ENCODE data around the gene SSBP1.
"Not testable (repeated sequence)": the region's sequence is repeated elsewhere in the genome, so short reads cannot be mapped to it uniquely, and the experiment has no call there.

The SSBP1 gene

GRCh38 chr7:141737836-141738591 lies at the start of gene SSBP1:
Gene SSBP1 (plus strand): TSS chr7:141738358. CDS start chr7:141739167, 809 bp downstream.
- DNase-seq = peak; percentile 98 to 99

GRCh38 chr7:141689072-141689825 lies 48.9 kb upstream of the SSBP1 start:
- not testable (repeated sequence) for DNase-seq

GRCh38 chr7:141691540-141691939 lies 46.6 kb upstream of the SSBP1 start:
- no peak for DNase-seq

- no peak for DNase-seq
Observed at GRCh38 chr7:141691961-141692360, 46.2 kb upstream of the SSBP1 start.

GRCh38 chr7:141693082-141693481 lies 45.1 kb upstream of the SSBP1 start:
- no peak for DNase-seq

- DNase-seq = peak; percentile 47 to 84
Observed at GRCh38 chr7:141695803-141696289, 42.3 kb upstream of the SSBP1 start.

GRCh38 chr7:141696348-141696747 lies 41.8 kb upstream of the SSBP1 start:
- no peak for DNase-seq

GRCh38 chr7:141697211-141697871 lies 40.8 kb upstream of the SSBP1 start:
- no peak for DNase-seq

- no peak for DNase-seq
Observed at GRCh38 chr7:141698247-141699015, 39.7 kb upstream of the SSBP1 start.

GRCh38 chr7:141699860-141700259 lies 38.3 kb upstream of the SSBP1 start:
- no peak for DNase-seq

GRCh38 chr7:141700296-141700847 lies 37.8 kb upstream of the SSBP1 start:
- no peak for DNase-seq

- DNase-seq = no peak
Observed at GRCh38 chr7:141700848-141701371, 37.2 kb upstream of the SSBP1 start.

- DNase-seq = peak; percentile 40 to 56
Observed at GRCh38 chr7:141701489-141702046, 36.6 kb upstream of the SSBP1 start.

GRCh38 chr7:141702047-141702567 lies 36.1 kb upstream of the SSBP1 start, which contains the start of gene DENND11:
Gene DENND11 (minus strand): TSS chr7:141702166. CDS start chr7:141702153, 13 bp downstream.
- DNase-seq = peak; percentile 40 to 75

GRCh38 chr7:141702892-141703291 lies 35.3 kb upstream of the SSBP1 start:
- no peak for DNase-seq

GRCh38 chr7:141704112-141704511 lies 34.0 kb upstream of the SSBP1 start:
- DNase-seq = no peak

- no peak for DNase-seq
Observed at GRCh38 chr7:141704741-141705140, 33.4 kb upstream of the SSBP1 start.

- no peak for DNase-seq
Observed at GRCh38 chr7:141706239-141707064, 31.7 kb upstream of the SSBP1 start.

GRCh38 chr7:141708351-141708750 lies 29.8 kb upstream of the SSBP1 start, which contains the start of gene WEE2:
Gene WEE2 (plus strand): TSS chr7:141708353. CDS start chr7:141708759, 406 bp downstream.
- no peak for DNase-seq

GRCh38 chr7:141709318-141709717 lies 28.8 kb upstream of the SSBP1 start:
- DNase-seq = no peak
